Kidney tubule cell (primary cell): ENCODE results near the gene SLC16A1.
"Not testable (repeated sequence)": the region's sequence is repeated elsewhere in the genome, so short reads cannot be mapped to it uniquely, and the experiment has no call there.

Experiments used
- DNase-seq: peaks from one replicate; pipeline ENCODE4 v3.0.0-alpha.2; 2018; ENCODE audit warnings: low spot score

The SLC16A1 gene

GRCh38 chr1:112923959-112924349 lies 32.0 kb downstream of the SLC16A1 start:
- DNase-seq = no peak

DNA sequence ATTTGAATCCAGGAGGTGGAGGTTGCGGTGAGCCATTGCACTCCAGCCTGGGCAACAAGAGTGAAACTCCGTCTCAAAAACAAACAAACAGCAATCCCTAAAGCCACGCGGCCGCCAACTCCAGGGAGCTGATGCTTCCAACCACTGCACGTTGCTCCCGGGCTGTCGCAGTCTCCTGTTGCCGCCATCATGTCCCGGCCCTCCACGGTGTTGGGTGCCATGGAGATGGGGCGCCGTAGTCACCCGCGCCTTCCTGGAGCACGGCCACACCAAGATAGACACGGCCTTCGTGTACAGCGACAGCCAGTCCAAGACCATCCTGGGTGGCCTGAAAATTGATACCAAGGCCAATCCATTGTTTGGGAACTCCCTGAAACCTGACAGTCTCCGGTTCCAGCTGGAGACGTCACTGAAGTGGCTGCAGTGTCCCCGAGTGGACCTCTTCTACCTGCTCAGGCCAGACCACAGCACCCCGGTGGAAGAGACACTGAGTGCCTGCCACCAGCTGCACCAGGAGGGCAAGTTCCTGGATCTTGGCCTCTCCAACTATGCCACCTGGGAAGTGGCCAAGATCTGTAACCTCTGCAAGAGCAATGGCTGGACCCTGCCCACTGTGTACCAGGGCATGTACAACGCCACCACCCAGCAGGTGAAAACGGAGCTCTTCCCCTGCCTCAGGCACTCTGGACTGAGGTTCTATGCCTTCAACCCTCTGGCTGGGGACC lies 32.6 kb downstream of the SLC16A1 start:
- no peak for DNase-seq

GRCh38 chr1:112911506-112912220 lies 44.3 kb downstream of the SLC16A1 start:
- DNase-seq = no peak

- DNase-seq = no peak
Measured at GRCh38 chr1:112909847-112910246, 46.1 kb downstream of the SLC16A1 start.

DNA sequence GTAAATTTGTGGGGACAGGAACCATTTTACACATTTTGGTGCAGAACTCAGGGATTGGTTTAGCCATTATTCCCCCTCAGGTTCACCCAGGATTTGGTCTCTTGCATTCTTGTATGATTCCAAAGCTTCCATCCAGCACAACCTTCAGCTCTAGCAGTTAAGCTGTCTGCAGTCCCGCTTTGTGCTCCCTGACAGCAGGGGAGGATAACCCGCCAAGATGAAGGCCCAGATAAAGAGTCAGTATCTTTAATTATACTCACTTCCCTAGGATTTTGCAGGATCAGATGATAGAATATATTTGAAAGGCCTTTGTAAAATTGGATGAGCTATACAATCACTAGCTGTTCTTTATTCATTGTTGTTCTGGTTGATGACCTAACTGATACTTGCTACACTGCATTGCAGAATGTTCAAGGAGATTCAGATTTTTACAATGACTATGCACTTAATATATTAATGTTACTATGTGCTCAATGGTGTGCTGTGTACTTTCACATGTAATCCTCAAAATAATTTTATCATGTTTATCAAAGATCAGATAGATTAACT lies 49.8 kb downstream of the SLC16A1 start:
- DNase-seq = no peak

- DNase-seq = peak; percentile 40
Measured at GRCh38 chr1:112905395-112906149, 50.4 kb downstream of the SLC16A1 start.

DNA sequence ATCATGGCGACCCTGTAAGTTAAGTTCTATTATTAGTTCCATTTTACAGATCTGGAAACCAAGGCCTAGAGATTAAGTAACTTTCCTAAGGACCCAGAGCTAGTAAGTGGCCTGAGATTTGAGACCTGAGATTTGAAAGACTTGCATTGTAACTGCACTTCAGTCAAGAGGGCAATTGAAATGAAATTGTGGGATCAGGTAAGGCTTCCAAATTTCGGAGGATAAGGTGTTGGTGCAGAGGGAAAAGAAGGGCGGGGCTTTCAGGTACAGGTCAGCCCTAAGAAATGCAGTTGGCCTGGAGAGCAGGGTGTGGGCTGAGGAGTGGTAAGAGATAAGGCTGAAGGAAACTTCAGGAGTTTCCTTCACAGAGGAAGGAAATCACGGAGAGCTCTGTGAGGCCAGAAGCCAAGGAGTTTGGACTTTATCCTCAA lies 51.1 kb downstream of the SLC16A1 start:
- no peak for DNase-seq

DNA sequence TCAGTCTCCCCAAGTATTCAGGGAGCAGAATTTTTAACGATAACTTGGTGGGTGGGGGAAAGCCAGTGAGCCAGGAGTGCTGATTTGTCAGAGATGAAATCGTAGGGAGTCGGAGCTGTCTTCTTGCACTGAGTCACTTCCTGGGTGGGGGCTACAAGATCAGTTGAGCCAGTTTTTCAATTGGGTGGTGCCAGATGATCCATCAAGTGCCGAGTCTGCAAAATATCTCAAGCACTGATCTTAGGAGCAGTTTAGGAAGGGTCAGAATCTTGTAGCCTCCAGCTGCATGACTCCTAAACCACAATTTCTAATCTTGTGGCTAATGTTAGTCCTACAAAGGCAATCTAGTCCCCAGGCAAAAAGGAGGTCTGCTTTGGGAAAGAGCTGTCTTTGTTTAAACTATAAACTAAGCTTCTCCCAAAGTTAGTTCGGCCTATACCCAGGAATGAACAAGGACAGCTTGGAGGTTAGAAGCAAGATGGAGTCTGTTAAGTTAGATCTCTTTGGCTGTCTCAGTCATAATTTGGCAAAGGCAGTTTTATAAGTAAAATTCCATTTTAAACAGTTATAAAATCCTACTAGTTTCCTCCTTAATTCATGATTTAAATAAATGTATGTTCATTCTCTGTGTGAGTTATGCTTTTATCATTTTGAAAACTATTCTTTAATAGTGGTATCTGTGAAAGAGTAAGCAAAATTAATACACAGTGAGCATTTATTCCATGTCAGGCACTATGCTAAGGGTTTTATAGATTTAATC lies 51.7 kb downstream of the SLC16A1 start:
- peak; percentile 40 for DNase-seq

- DNase-seq = no peak
Measured at GRCh38 chr1:112902221-112902620, 53.8 kb downstream of the SLC16A1 start.

- DNase-seq = no peak
Measured at GRCh38 chr1:112901387-112901786, 54.6 kb downstream of the SLC16A1 start.

DNA sequence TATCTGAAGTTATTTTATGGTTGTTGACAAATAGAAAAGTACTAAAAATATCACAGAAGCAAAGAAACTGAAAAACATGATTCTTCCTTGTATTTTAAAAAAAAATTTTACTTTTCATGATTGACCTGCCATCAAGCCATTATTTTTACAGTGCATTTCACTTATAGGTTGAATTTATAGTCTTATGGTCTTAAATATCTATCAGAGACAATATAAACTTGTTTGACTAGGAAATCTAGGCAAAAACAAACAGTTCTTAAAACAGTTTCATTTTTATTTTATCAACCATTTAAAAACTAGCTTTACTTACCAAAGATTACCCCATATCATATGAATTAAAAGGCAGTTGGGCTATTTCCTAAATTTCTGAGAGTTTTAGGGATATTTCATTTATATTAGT lies 59.2 kb downstream of the SLC16A1 start:
- no peak for DNase-seq

DNA sequence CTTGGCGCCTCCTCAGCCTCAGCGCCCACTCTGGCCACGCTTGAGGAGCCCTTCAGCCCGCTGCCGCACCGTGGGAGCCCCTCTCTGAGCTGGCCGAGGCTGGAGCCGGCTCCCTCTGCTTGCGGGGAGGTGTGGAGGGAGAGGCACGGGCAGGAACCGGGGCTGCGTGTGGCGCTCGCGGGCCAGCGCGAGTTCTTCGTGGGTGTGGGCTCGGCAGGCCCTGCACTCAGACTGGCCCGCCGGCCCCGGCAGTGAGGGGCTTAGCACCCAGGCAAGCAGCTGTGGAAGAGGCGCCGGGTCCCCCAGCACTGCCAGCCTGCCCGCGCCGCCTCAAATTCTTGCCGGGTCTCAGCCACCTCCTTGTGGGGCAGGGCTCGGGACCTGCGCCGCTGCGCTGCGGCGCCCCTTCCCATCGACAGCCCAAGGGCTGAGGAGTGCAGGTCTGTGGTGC lies 61.4 kb downstream of the SLC16A1 start:
- DNase-seq = no peak

GRCh38 chr1:112894010-112894292 lies 62.0 kb downstream of the SLC16A1 start:
- DNase-seq = no peak

DNA sequence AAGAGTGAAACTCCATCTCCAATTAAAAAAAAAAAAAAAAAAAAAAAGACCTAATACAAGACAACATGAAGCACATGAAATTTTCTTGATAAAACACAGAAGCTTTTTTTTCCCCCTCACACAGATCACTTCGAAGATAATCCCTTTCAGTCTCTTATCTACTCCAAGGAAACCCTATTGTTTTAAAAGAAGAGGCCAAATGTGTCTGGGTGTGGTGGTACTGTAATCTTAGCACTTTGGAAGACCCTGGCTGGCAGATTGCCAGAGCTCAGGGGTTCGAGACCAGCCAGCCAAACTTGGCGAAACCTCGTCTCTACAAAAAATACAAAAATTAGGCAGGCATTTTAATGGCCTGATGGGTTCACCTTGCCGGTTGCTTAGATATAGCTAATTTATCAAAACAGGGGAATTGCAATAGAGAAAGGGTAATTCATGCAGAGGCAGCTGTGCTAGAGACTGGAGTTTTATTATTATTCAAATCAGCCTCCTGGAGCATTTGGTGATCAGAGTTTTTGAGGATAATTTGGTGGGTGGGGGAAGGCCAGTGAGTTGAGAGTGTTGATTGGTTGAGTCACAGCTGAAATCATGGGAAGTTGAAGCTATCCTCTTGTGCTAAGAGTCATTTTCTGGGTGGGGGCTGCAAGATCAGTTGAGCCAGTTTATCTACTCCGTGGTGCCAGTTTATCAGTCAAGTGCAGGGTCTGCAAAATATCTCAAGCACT lies 62.5 kb downstream of the SLC16A1 start:
- no peak for DNase-seq

DNA sequence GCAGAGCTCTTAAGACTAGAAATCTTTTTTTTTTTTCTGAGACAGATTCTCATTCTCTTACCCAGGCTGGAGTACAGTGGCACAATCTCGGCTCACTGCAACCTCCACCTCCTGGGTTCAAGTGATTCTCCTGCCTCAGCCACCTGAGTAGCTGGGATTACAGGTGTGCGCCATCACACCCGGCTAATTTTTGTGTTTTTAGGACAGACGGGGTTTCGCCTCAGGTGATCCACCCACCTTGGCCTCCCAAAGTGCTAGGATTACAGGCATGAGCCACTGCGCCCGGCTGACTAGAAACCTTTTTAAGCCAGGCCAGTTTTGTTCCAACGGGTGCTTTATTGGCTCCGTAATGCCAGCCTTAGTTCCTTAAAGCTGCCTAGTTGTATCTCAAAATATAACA lies 66.1 kb downstream of the SLC16A1 start:
- not testable (repeated sequence) for DNase-seq

- DNase-seq = no peak
Measured at GRCh38 chr1:112889052-112889768, 66.8 kb downstream of the SLC16A1 start.

DNA sequence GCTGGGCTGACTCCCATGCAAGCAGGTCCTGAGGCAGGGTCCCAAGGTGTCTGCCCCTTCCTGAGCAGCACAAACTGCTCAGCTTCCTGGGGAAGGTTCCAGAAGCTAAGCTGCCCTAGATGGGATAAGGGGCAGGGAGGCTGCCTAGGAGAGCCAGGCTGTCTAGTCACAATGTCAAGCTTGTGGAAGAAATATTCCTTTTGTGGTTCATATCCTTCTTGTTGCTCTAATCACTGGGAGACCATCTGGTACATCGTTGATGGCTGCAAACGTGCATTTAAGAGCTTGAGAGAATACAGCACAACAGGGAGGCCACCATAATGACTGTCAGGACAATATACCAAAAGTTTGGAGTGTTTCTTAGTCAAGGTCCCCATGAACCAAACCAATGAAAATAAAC lies 67.4 kb downstream of the SLC16A1 start:
- DNase-seq = no peak

- peak; percentile 30 for DNase-seq
Measured at GRCh38 chr1:112887599-112888283, 68.3 kb downstream of the SLC16A1 start.

GRCh38 chr1:112884996-112885395 lies 71.0 kb downstream of the SLC16A1 start:
- not testable (repeated sequence) for DNase-seq

DNA sequence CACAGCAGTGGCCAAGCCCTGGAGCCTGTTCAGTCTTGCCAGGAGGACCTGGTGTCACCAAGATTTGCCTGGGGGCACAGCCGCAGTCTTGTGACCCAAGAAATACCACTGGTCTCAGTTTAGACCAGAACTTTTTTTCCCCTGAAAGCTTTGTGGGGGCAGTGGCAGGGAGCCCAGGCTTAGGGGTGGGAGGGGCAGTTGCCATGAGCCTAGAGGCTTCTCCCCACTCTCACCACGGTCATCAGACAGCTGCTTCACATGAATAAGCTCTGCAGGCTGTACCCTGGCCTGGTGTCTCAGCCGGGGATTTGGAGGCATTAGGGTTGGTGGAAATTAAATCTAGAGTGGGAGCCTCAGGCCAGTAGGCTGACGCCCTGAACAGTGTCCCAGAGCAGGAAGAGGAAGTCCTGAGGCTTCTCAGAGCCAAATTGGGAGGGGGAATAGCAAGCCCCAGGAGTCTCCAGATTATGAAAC lies 73.7 kb downstream of the SLC16A1 start:
- no peak for DNase-seq
